OCI-LY7 (cell line): ENCODE data around the gene ZNF154. TPM values are rescaled to one million over a fixed set of nuclear protein-coding genes. Genes with fewer than 3 reads are reported as not detected.
A peak's percentile ranks its signal among the peaks of the same experiment; 100 is the strongest.

ENCODE experiments used
- BruUV-seq: library from RNA; stranded (reverse); fragments of 400-500 nt; replicated peaks from 2 replicates; lab custom pipeline; 2021; lab: Mats Ljungman, UMichigan
- CTCF ChIA-PET: fragments of 300-600 bp; sonication (Branson Sonifier 250); formaldehyde crosslinking; loops from one replicate; lab custom pipeline; 2022; ENCODE audit warnings: antibody characterized with exemption; ENCODE audit not compliant: unreplicated experiment; lab: Charles Lee
- POLR2A ChIA-PET: fragments of 300-600 bp; sonication (Branson Sonifier 250); formaldehyde crosslinking; loops from one replicate; lab custom pipeline; 2022; ENCODE audit warnings: antibody characterized with exemption; lab: Charles Lee
- DNase-seq: peaks from one replicate; pipeline ENCODE4 v3.0.0-alpha.2; 2015; ENCODE audit warnings: low spot score
- H2AFZ ChIP-seq: fragments of 200-600 bp; sonication (generic), shearing (Covaris generic); 2 replicates; pipeline ENCODE4 v1.6.1; 2014; ENCODE audit warnings: mild to moderate bottlenecking, antibody characterized with exemption, low read length, moderate library complexity
- H3K27ac ChIP-seq: fragments of 200-600 bp; sonication (generic); 2 replicates; pipeline ENCODE4 v1.5.1; 2014; ENCODE audit warnings: mixed run types, low read depth, mild to moderate bottlenecking, moderate library complexity, low read length, inconsistent platforms; ENCODE audit not compliant: poor library complexity, severe bottlenecking
- H3K36me3 ChIP-seq: fragments of 200-600 bp; sonication (generic); 2 replicates; pipeline ENCODE4 v1.6.1; 2014; ENCODE audit warnings: mild to moderate bottlenecking, antibody characterized with exemption, low read length, moderate library complexity, mixed read lengths; ENCODE audit not compliant: insufficient read depth
- H3K4me1 ChIP-seq: fragments of 200-600 bp; sonication (generic); 2 replicates; pipeline ENCODE4 v1.5.1; 2014; ENCODE audit warnings: mild to moderate bottlenecking, low read length; ENCODE audit not compliant: insufficient read depth, poor library complexity, severe bottlenecking
- H3K4me2 ChIP-seq: fragments of 200-600 bp; sonication (generic); 2 replicates; pipeline ENCODE4 v1.6.1; 2014; ENCODE audit warnings: mild to moderate bottlenecking, low read length
- H3K4me3 ChIP-seq: fragments of 200-600 bp; sonication (generic); 2 replicates; pipeline ENCODE4 v1.5.1; 2014; ENCODE audit warnings: mild to moderate bottlenecking, low read depth, low read length; ENCODE audit not compliant: poor library complexity, severe bottlenecking
- H3K79me2 ChIP-seq: fragments of 200-600 bp; sonication (generic); 2 replicates; pipeline ENCODE4 v1.6.1; 2016; ENCODE audit warnings: low read depth, mild to moderate bottlenecking, low read length, moderate library complexity, mixed read lengths; ENCODE audit not compliant: insufficient read depth
- H3K9me2 ChIP-seq: fragments of 200-600 bp; sonication (generic); 2 replicates; pipeline ENCODE4 v1.6.1; 2016; ENCODE audit warnings: mild to moderate bottlenecking, low read length, mixed read lengths; ENCODE audit not compliant: insufficient read depth
- H3K9me3 ChIP-seq: fragments of 200-600 bp; sonication (generic); 2 replicates; pipeline ENCODE4 v1.6.1; 2014; ENCODE audit warnings: mild to moderate bottlenecking, mixed run types, low read length, mixed read lengths
- H4K20me1 ChIP-seq: fragments of 200-600 bp; sonication (generic); 2 replicates; pipeline ENCODE4 v1.6.1; 2014; ENCODE audit warnings: mild to moderate bottlenecking, antibody characterized with exemption, low read length, moderate library complexity, mixed read lengths; ENCODE audit not compliant: insufficient read depth
- CTCF ChIP-seq: fragments of 200-600 bp; sonication (generic); conservative IDR thresholded peaks from 2 replicates; pipeline ENCODE4 v1.5.1; 2014; ENCODE audit warnings: mild to moderate bottlenecking, antibody characterized with exemption, low read length, moderate library complexity, mixed read lengths
- EZH2phosphoT487 ChIP-seq: fragments of 200-600 bp; sonication (generic); IDR thresholded peaks from 2 replicates; pipeline ENCODE4 v1.6.1; 2018; ENCODE audit warnings: low read depth, borderline replicate concordance, mild to moderate bottlenecking, mixed run types, antibody characterized with exemption, low read length, moderate library complexity, mixed read lengths
- intact Hi-C: fragments of 100-400 bp; cut with micrococcal nuclease; formaldehyde crosslinking; loops from one replicate; pipeline ENCODE4 v1.10.0; 2022; ENCODE audit not compliant: unreplicated experiment
- total RNA-seq, 2 experiments: library from RNA; depleted of rRNA in 1 of 2; stranded (reverse); fragments of >200 nt in 1 of 2; shearing (Covaris generic) in 1 of 2; gene quantifications; 2 replicates each; pipeline ENCODE4 v1.2.3, GENCODE V29; 2014 to 2022

Gene ZNF154
- total RNA-seq, 2 experiments from 2014 or later = not detected

GRCh38 chr19:57682226-57682766, 26.7 kb downstream of the ZNF154 start:
- H3K79me2 ChIP-seq = peaks cover 50% of the 10 kb centered on the region
- H3K27ac ChIP-seq = no peak overlapping the region
- H3K4me1 ChIP-seq = peaks cover 15% of the 10 kb centered on the region
- no peak for DNase-seq
- peaks cover 46% of the 10 kb centered on the region for H3K36me3 ChIP-seq
- peak overlapping the region; percentile 95 for H3K4me3 ChIP-seq
- intact Hi-C loops = no loop called here
- TSS peak; percentile 52 for BruUV-seq
- peaks cover 33% of the 10 kb centered on the region for H3K9me3 ChIP-seq
- ChIA-PET POLR2A (interaction anchor here (0.6 kb wide), 1 partner anchor 91 kb away, joined by 3 read pairs; no protein-coding TSS in a partner anchor), CTCF (interaction anchor here (0.5 kb wide), 1 partner anchor 36 kb away, joined by 3 read pairs; no protein-coding TSS in a partner anchor)
- TF ChIP-seq EZH2phosphoT487 = no peak
- TF ChIP-seq CTCF = no peak
- H3K9me2 ChIP-seq = no peaks in the 10 kb centered on the region
- peak overlapping the region; percentile 63 for H2AFZ ChIP-seq
- H4K20me1 ChIP-seq = peaks cover 4% of the 10 kb centered on the region; the same call in 1 of the 2 replicates
- H3K4me2 ChIP-seq = peak overlapping the region; percentile 97

GRCh38 chr19:57675881-57676280, 33.1 kb downstream of the ZNF154 start:
- TF ChIP-seq EZH2phosphoT487 = no peak
- TF ChIP-seq CTCF = no peak
- Histone ChIP-seq H3K9me2 (no peaks in the 10 kb centered on the region), H3K79me2 (no peaks in the 10 kb centered on the region), H3K27ac (no peak overlapping the region), H3K4me2 (no peak overlapping the region), H3K4me3 (no peak overlapping the region), H2AFZ (no peak overlapping the region), H3K9me3 (0 out of 2 replicates have a peak, but pooled peaks cover 5% of the 10 kb centered on the region), H3K4me1 (no peaks in the 10 kb centered on the region), H3K36me3 (no peaks in the 10 kb centered on the region), H4K20me1 (no peaks in the 10 kb centered on the region)
- no TSS peak for BruUV-seq
- DNase-seq = no peak
- ChIA-PET POLR2A (no interaction called here), CTCF (no interaction called here)
- intact Hi-C loops = no loop called here

- BruUV-seq = no TSS peak
- Histone ChIP-seq H3K9me3 (0 out of 2 replicates have a peak, but pooled peaks cover 5% of the 10 kb centered on the region), H3K9me2 (no peaks in the 10 kb centered on the region), H3K4me1 (no peaks in the 10 kb centered on the region), H3K4me3 (no peak overlapping the region), H3K79me2 (no peaks in the 10 kb centered on the region), H2AFZ (no peak overlapping the region), H4K20me1 (no peaks in the 10 kb centered on the region), H3K27ac (no peak overlapping the region), H3K4me2 (no peak overlapping the region), H3K36me3 (no peaks in the 10 kb centered on the region)
- intact Hi-C loops = no loop called here
- ChIA-PET CTCF (no interaction called here), POLR2A (interaction anchor here (0.6 kb wide), 1 partner anchor 305 kb away, joined by 4 read pairs; no protein-coding TSS in a partner anchor)
- no peak for DNase-seq
- TF ChIP-seq CTCF (no peak), EZH2phosphoT487 (no peak)
Measured at GRCh38 chr19:57672466-57672865, 36.5 kb downstream of the ZNF154 start.
